ENCODE data around the gene CLTC.
"Not testable (repeated sequence)": the region's sequence is repeated elsewhere in the genome, so short reads cannot be mapped to it uniquely, and the experiment has no call there.

CLTC gene

GRCh38 chr17:59619298-59620063 lies at the start of gene CLTC:
TSS of gene CLTC (plus strand) at chr17:59619895. CDS start at chr17:59620132, 237 bp downstream.
- DNase-seq: peak; percentile 86

GRCh38 chr17:59572301-59572924 lies 47.3 kb upstream of the CLTC start:
- no peak for DNase-seq

- not testable (repeated sequence) for DNase-seq
Measured at GRCh38 chr17:59584168-59584567, 35.5 kb upstream of the CLTC start.

DNA sequence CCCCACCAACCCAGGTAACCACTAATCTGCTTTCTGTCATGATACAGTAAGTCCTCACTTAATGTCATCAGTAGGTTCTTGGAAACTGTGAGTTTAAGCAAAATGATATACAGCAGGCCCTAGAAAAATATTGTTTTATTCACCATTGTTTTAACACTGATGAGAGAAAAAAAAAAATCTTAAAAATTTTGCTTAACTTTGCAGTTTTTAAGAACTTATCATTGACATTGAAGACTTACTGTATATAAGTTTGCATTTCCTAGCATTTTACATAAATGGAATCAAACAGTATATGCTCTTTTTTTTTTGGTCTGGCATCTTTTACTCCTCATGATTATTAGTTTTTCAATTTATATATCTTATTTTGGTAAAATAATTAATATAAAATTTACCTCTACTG lies 19.5 kb upstream of the CLTC start:
- no peak for DNase-seq

DNA sequence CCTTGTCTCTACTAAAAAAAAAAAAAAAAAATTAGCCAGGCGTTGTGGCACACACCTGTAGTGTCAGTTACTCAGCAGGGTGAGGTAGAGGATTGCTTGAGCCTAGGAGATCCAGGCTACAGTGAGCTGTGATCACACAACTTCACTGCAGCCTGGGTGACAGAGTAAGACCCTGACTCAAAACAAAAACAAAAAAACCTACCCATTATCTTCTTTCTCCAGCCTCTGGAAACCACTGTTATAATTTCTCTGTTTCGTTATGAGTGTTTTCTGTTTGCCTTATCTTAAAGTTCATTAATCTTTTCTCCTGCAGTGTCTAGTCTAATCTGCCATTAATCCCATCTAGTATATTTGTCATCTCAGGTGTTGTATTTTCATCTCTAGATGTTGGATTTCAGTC lies 18.6 kb upstream of the CLTC start:
- DNase-seq: no peak

DNA sequence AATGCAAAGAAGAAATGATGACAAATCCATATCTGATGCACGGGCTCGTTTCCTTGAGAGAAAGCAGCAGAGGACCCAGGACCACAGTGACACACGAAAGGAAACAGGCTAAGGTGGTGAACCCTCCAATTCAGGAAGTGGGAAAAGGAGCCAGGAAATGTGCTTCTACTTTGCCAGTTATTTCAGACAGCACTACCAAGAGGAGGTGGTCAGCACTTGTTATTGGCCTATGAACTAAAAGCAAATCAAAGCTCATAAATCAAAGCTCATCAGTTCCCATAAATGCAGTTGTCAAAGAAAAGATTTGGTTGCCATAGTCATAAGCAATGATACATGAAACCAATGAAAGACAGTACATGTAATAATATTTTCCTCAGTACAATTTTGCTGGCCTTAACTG lies 12.6 kb upstream of the CLTC start:
- DNase-seq: no peak

- DNase-seq: no peak
Measured at GRCh38 chr17:59607817-59608403, 11.8 kb upstream of the CLTC start.

DNA sequence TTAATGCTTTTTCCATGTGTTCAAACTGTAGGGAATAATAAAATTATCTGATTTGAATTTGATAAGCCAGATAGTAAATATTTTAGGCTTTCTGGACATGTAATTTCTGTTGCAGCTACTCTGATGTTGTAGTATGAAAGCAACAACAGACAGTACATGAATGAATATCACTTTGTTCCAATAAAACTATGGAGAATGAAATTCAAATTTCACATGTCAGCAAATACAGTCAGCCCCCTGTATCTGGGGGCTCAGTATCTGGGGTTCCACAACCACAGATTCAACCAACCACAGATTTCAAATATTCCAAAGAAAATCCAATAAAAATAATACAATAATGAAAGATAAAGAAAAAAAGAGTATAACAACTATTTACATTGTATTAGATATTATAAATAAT lies 8.2 kb upstream of the CLTC start:
- DNase-seq: no peak

DNA sequence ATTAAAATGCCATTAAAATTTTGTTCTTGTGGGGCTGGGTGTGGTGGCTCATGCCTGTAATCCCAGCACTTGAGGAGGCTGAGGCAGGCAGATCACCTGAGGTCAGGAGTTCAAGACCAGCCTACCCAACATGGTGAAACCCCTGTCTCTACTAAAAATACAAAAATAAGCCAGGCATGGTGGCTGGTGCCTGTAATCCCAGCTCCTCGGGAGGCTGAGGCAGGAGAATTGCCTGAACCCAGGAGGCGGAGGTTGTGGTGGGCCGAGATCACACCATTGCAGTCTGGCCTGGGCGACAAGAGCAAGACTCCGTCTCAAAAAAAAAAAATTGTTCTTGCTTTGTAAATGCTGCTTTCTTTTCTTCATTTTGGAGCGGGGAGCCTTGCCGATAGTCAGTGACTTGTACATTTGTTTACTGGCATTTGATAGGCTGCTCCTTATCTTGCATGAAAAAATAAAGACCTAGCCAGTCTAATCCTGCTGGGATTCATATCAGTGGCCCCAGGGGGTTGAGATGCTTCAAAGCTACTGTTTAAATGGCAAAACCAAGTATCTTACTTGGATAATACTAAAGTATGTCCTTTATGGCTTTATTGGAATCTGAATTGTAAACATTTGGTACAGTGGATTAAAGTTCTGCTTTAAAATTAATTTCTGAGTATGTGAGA lies 3.3 kb upstream of the CLTC start:
- DNase-seq: no peak

DNA sequence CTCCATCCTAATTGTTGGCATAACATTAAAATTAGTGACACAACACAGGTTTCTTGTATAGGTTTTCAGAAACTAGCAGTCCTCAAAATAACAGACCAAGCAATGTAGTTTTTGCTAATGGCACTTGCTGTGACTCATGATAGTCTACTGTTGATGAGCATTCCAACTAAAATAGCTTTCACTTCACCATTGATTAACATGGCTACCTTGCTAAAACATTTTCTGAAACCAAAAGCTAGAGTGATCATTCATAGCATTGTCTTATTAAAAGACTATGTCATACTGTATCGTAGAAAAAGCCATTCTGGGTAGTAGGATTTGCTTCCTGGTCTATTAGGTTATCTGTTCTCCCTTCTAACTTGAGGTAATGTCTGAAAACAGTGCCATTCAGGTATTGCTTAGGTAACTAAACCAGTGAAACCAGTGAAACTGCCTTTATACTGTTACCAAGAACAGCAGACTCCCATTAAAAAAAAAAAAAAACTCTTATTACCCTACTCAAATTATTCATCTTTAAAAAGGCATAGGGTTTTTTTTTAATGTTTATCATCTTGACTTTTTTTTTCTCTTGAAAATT lies 2.5 kb upstream of the CLTC start:
- no peak for DNase-seq

DNA sequence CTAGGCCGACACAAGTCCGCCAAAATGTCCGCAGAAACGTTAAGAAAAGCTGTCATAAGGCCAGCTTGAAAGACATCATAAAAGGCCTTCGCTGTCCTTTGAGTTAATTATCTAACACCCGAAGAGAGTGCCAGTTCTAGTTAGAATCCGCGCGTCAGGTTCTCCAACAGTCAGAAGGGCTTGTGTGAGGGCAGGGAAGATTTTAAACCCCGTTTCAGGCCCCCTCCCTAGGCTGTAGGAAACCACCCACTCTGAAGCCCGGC lies 729 bp upstream of the CLTC start:
- no peak for DNase-seq

DNA sequence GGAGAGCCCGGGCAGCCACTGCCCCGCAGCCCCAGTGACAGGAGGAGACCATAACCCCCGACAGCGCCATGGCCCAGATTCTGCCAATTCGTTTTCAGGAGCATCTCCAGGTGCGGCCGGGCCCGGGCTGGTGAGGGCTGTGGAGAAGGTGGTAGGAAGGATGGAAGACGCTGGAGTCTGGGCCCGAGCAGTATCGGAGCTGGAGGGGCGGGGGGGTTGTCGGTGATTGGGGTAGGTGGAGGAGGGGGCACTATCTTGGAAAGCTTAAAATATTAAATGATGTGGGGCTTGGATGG lies 317 bp downstream of the CLTC start:
- no peak for DNase-seq

DNA sequence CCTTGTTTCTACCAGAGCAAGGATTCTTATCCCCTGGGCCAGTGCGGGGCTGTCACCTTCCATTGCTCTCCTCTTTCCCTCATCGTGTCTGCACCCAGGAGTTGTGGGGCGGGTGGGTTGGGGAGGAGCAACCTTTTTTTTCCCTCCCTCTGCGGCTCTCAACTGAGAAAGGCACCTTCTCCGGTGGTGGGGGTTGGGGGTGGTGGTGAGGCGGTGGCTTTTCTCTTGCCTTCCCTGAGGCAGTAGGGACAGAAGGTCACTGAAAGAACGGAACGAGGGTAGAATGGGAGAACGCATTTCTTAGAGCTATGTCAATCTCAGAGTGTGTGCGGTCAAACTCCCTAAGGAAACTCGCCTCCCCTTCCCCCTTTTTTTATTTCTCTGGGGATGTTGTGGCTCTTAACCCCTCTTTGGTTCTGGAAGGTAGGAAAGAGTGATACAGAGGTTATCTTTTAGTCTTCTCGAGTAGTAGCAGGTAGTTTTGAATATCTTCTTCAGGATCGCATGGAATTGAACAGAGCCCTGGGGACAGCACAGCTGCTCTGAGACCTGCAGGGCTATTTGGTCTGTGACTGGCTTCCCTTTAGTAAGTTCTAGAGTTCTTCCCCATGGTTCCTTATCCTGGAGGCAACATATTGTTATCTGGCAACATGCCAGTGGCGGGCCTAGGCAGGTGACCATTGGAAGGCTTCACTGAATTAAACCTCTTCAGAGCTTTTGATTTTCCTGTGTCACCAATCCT lies 994 bp downstream of the CLTC start:
- peak; percentile 16 for DNase-seq

GRCh38 chr17:59621771-59622170 lies 2.1 kb downstream of the CLTC start:
- no peak for DNase-seq

- no peak for DNase-seq
Measured at GRCh38 chr17:59623151-59623550, 3.5 kb downstream of the CLTC start.

- no peak for DNase-seq
Measured at GRCh38 chr17:59626756-59627155, 7.1 kb downstream of the CLTC start.

DNA sequence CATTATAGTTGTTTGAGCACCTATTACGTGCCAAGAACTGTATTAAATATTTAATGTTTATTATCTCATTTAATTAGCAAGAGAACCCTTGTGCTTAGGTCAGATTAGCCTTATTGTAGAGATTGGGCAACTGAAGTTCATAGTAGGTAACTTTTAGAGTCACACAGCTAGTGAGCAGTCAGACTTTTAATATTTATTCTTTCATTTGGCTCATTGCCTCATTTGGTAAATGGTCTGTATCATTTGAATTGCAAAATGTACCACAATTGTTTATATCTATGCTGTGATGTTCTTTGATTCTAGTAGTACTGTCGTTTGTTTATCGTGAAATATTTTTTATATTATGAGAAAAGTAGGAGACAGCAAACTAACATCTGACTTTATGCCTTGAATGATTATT lies 7.6 kb downstream of the CLTC start:
- DNase-seq: no peak

GRCh38 chr17:59627770-59628171 lies 8.1 kb downstream of the CLTC start:
- DNase-seq: no peak

GRCh38 chr17:59629174-59629573 lies 9.5 kb downstream of the CLTC start:
- DNase-seq: no peak

GRCh38 chr17:59631276-59631675 lies 11.6 kb downstream of the CLTC start:
- DNase-seq: no peak

GRCh38 chr17:59632398-59632797 lies 12.7 kb downstream of the CLTC start:
- no peak for DNase-seq

DNA sequence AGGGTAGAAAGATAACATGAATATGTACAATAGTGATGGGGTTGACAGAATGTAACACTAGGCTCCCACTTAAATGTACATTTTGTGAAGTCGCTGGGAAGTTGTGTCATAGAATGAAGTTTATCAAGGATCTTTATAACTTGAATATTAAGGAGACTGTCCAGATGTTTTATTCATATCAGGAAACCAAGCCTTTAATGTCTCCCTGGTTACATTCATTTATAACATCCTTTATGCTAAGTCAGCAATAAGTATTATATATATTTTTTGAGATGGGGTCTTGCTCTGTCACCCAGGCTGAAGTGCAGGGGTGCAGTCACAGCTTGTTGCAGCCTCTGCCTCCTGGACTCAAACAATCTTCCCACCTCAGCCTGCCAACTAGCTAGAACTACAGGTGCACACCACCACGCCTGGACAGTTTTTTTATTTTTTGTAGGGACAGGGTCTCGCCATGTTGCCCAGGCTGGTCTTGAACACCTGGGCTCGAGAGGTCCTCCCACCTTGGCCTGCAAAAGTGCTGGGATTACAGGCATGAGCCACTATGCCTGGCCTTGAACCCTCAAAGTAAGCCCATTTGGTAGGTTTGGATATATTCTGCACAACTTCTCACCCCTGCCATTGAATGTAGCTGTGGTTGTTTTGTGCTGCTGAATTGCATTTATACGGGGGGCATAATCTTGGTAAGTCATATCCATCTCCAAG lies 14.1 kb downstream of the CLTC start:
- no peak for DNase-seq

Data from DMS79 (cell line).